DMS 273 treated with DMSO at 0.1 percent for 48 hours (cell line): ENCODE measurements around the gene WDR72.
"Not testable (repeated sequence)": the region's sequence is repeated elsewhere in the genome, so short reads cannot be mapped to it uniquely, and the experiment has no call there.

Experiments used
- DNase-seq: peaks from one replicate; lab custom pipeline; 2025; lab: John Stamatoyannopoulos, UW

The WDR72 gene

GRCh38 chr15:53590380-53590779, 169.1 kb downstream of the WDR72 start:
- DNase-seq, result no peak

GRCh38 chr15:53589520-53590057, 169.9 kb downstream of the WDR72 start:
- DNase-seq, result no peak

- no peak for DNase-seq
These were observed 170.7 kb downstream of the WDR72 start for GRCh38 chr15:53588773-53589172.

GRCh38 chr15:53586799-53587198, 172.7 kb downstream of the WDR72 start:
- DNase-seq, result no peak

GRCh38 chr15:53581513-53581912, 177.9 kb downstream of the WDR72 start:
- no peak for DNase-seq

- no peak for DNase-seq
These were observed 179.1 kb downstream of the WDR72 start for GRCh38 chr15:53580366-53580765.

- no peak for DNase-seq
These were observed 182.6 kb downstream of the WDR72 start for GRCh38 chr15:53576841-53577240.

- no peak for DNase-seq
These were observed 186.4 kb downstream of the WDR72 start for GRCh38 chr15:53573091-53573490.

- DNase-seq, result no peak
These were observed 189.5 kb downstream of the WDR72 start for GRCh38 chr15:53569751-53570480.

- no peak for DNase-seq
These were observed 192.6 kb downstream of the WDR72 start for GRCh38 chr15:53566912-53567311.

- DNase-seq, result no peak
These were observed 193.7 kb downstream of the WDR72 start for GRCh38 chr15:53565721-53566120.

- DNase-seq, result no peak
These were observed 194.8 kb downstream of the WDR72 start for GRCh38 chr15:53564647-53565046.

- DNase-seq, result no peak
These were observed 195.8 kb downstream of the WDR72 start for GRCh38 chr15:53563627-53564026.

GRCh38 chr15:53559364-53560277, 199.8 kb downstream of the WDR72 start:
- DNase-seq, result no peak

GRCh38 chr15:53558384-53558783, 201.1 kb downstream of the WDR72 start:
- no peak for DNase-seq

- no peak for DNase-seq
These were observed 204.2 kb downstream of the WDR72 start for GRCh38 chr15:53555226-53555625.

GRCh38 chr15:53549697-53550305, 209.7 kb downstream of the WDR72 start:
- DNase-seq, result no peak

GRCh38 chr15:53548236-53548635, 211.2 kb downstream of the WDR72 start:
- DNase-seq, result no peak

GRCh38 chr15:53540626-53541300, 218.7 kb downstream of the WDR72 start:
- DNase-seq, result not testable (repeated sequence)

- no peak for DNase-seq
These were observed 219.6 kb downstream of the WDR72 start for GRCh38 chr15:53539878-53540277.

GRCh38 chr15:53536479-53537120, 222.9 kb downstream of the WDR72 start:
- DNase-seq, result no peak
